NB4 (cell line): Measurements from ENCODE around the gene OVOL3.

Source experiments
- POLR2A ChIP-seq: IDR thresholded peaks from 2 replicates; pipeline ENCODE4 v1.6.1; 2011; ENCODE audit warnings: mild to moderate bottlenecking; ENCODE audit not compliant: insufficient read length; ENCODE audit errors: extremely low read depth
- TF ChIP-seq, protein P1 (sequence below): IDR thresholded peaks from one replicate; pipeline ENCODE4 v1.5.1; 2012; ENCODE audit warnings: low read depth, low read length

- TF ChIP-seq, protein P1, sequence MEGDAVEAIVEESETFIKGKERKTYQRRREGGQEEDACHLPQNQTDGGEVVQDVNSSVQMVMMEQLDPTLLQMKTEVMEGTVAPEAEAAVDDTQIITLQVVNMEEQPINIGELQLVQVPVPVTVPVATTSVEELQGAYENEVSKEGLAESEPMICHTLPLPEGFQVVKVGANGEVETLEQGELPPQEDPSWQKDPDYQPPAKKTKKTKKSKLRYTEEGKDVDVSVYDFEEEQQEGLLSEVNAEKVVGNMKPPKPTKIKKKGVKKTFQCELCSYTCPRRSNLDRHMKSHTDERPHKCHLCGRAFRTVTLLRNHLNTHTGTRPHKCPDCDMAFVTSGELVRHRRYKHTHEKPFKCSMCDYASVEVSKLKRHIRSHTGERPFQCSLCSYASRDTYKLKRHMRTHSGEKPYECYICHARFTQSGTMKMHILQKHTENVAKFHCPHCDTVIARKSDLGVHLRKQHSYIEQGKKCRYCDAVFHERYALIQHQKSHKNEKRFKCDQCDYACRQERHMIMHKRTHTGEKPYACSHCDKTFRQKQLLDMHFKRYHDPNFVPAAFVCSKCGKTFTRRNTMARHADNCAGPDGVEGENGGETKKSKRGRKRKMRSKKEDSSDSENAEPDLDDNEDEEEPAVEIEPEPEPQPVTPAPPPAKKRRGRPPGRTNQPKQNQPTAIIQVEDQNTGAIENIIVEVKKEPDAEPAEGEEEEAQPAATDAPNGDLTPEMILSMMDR = no peak
- no peak for TF ChIP-seq POLR2A
Observed at GRCh38 chr19:36121486-36122124, 10.7 kb downstream of the OVOL3 start.
